HG02884 (cell line): ENCODE measurements around the gene SEMA3A.

Experiments used
- ATAC-seq: cut with Tn5 transposase; IDR thresholded peaks from one replicate; pipeline ENCODE4 v1.9.1; 2021; ENCODE audit warnings: mild to moderate bottlenecking, moderate library complexity; ENCODE audit not compliant: unreplicated experiment

SEMA3A gene

DNA sequence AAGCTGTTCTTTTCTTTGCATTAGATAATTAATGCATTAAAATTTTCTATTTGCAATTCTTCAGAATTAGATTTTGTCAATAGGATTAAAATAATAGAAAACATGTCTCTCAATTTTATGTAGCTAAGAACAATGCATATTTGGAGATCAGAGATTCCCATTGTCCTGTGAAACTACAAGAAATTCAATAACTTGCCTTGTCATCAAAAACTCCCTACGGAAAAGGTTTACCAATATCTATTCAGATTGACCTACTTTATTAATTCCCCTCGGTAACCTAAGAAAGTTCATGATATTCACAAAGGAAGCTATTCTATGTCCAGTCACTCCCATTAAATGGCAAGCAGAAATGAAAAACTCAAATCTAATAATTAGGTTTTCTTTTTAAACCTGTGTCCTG lies 172.6 kb downstream of the SEMA3A start:
- no peak for ATAC-seq

DNA sequence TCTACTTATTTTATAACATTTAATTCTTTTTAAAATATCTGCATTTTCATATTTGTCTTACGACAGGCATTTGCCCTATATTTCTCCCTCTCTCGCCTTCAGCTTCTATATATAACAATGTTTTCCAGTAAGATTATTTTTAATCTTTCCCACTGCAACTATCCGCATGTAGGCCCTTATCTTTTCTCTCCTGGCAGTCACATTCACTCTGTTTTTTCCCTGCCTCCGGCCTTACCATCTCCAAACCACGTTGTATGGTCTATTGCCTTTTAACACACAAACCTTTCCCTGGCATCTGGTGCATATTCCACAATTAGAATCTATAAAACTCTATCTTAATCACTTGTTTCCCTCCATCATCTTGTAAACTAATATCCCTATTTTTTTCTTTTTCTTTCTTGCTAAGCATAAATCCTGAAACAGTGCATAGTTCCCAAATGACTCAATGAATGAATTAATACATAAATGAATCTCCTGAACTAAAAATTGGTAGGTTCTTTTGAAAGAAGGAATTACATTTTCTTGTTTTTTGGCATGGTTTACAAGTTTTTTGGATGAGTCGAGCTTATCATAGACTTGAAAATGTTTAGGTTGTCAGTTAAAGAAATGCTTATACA lies 173.2 kb downstream of the SEMA3A start:
- ATAC-seq, result no peak

DNA sequence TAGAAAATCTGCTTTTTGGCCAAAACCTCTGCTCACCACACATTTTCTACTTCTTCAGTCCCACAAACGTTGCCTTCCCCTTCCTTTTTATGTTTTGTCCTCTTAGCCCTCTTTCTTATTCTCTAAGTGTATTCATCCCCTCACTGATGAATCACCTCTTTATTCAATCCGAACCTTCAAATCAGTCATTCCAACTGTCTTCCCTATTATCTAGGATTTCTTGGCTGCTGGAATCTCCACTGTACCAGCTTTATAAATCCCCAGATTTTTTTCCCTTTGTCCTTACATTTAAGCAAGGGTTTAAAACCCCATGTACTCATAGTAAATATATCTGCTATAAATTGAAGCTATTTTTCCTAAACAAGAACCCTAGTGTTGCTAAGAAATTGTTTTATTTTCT lies 176.9 kb downstream of the SEMA3A start:
- ATAC-seq, result no peak

DNA sequence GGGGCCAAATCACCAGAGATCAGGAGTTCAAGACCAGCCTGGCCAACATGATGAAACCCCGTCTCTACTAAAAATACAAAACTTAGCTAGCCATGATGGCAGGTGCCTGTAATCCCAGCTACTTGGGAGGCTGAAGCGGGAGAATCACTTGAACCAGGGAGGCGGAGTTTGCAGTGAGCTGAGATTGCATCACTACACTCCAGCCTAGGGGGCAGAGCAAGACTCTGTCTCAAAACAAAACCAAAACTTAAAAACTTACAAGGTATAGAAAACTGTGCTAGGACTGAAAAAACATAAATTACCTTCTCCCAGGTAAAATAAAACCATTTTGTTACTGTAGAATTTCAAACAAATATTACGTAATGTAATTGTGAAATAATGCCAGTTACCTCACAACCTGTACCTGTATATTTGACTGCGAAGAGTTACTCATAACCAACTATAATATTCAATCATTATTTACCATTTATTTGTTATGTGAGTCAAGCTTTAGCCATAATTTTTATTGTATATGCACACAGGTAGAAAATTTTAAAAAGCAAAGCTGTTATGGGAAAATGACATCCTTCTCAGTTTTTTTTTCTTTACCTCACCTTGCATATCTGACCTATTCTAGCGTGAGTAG lies 180.9 kb downstream of the SEMA3A start:
- ATAC-seq, result no peak

DNA sequence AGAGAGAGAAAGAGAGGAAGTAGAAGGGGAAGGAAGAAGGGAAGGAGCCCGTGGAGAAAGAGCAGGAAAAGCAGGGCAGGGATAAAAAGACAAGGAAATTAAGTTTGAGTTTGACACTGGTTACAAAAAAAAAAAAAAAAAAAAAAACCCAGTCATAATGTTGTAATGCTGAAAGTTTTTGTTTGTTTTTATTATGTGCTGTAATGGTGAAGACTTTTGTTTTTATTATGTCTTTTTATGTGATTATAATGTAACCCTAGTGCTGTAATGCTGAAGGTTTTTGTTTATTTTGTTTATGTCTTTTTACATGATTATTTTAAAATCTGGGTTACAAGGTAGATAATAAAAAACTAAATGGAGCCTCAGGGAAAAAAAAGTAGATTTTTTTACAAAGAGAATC lies 184.8 kb downstream of the SEMA3A start:
- no peak for ATAC-seq

DNA sequence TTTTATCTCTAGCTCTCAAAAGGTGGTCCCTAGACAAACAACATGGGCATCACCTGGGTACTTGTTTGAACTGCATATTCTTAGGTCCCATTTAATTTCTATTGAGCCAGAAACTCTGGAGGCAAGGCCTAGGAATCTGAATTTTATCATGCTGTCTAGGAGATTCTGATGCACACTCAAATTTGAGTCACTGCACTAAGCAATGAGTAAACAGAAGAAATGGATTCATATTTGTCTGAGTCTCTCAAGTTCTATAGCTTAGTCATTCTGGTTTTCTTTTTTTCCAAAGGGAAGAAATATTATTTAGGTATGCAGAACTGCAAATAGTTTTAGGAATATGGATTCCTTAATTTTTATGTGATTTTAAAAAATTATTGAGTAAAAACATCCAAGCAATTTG lies 185.5 kb downstream of the SEMA3A start:
- no peak for ATAC-seq

DNA sequence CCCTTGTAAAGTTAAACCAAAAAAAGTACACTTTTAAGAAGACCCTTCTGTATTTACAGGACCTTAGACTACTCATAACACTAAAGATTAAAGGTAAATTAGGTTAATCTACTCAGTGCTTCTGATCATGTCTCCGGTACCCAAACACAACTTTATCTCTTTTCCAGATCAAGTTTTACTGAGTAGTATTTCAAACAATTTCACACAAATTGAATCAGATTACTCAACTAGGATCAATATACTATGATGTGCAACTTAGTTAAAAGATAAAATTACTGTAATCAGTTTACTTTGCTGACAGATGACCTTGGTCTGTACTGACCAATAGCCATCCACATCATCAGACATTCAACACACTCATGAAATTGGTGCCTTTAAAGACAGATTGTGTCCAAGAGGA lies 191.4 kb downstream of the SEMA3A start:
- ATAC-seq, result no peak

DNA sequence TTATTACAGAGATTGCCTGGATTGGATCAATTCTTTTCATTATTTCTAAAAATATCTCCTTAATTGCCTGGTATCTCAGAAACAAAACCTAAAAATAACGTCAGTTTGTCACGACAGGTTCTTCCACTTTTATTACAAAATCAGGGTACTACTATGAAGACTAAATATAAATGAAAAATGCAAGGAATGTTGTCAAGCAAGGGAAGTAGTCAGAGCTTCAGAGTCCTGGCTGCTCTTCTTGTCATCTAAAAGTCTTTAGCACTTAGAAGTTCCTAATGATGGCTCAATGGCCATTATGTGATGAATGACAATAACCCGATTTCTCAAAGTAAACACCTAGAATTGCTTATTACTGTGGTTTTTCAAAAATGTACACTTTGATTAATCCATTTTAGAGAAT lies 192.2 kb downstream of the SEMA3A start:
- no peak for ATAC-seq

DNA sequence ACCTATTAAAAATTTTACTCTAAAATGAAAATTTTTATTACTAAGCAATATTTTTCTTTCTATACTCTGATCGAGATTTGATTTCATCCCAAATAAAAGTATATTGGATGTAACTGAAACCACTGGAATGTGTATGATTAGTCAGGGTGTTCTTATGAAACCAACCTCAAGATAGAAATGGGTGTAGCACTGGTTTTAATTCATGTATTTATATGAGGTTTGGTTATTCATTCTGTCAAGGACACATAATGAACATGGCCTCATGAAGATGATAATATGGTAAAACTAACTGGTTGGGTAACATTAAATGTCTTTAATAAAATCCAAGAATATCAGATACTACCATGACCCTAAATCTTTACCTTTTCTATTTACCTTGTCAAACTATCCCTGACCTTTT lies 197.7 kb downstream of the SEMA3A start:
- ATAC-seq, result no peak

DNA sequence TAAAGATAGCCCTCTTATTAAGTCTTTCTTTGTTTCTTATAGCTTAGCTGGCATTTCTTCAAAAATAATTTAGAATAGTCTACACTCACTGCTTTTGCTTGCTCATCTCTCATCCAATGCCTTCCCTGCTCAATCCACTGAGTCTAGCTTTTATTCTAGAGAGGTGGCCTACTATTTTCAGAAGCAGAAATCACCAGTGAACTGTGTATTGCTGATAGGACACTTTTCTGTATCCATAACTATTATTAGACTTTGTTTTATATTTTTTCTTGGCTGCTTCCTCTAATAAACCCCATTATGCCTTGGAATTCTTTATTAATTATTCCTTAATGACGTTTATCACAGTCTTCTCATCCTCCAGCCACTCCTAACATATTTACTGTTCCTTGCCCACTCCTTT lies 206.8 kb downstream of the SEMA3A start:
- no peak for ATAC-seq

DNA sequence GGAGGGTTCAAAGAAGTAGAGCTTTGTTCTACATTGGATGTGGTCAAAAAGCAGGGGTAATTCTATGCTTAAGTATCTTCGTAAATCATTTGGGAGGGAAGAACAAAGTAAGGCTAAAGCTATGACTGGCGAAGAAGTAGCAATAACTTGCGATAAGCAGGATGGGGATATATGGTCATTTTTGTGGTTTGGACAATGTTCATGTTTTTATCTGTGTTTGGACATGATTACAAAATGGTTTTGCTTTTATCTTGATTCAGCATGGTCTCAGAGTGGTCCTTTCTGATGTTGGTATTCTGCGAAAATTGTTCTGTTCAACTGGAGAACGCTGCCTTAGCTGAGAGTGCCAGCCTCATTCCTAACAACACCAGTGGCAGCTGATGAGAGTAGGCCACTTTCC lies 208.8 kb downstream of the SEMA3A start:
- ATAC-seq, result no peak

DNA sequence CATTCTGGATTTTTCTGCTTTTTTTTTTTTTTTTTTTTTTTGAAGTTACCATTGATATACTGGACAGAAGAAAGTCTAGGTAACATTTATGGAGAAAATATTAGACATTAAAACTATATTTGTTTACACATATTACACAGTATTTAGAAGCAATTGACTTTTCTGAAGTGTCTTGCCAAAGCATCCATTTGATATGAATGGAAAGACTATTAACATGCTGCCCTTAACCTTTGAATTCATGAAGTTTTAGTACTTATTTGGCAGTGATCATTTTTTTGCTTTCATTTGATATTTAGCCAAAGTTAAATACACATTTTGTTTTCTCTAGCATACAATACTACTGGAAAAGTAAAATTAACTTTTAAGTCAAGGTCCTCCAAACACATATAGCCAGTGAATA lies 210.0 kb downstream of the SEMA3A start:
- ATAC-seq, result no peak

DNA sequence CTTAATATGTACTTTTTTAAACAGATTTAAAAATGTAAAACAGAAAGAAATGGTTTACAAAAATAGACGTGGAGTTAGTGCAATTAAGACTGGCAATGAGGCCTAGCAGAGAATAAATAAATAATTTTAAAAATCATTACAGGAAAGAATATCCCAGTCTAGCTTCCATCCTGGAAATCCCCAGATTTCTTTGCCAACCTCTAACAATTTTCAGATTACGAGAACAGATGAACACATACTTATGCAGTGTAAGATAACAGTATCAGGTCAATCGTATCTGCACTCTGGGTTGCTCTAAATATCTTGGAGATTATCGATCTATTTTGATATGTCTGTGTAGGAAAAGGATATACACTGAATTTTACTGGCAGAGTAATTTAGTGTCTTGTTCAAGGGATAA lies 210.5 kb downstream of the SEMA3A start:
- no peak for ATAC-seq

DNA sequence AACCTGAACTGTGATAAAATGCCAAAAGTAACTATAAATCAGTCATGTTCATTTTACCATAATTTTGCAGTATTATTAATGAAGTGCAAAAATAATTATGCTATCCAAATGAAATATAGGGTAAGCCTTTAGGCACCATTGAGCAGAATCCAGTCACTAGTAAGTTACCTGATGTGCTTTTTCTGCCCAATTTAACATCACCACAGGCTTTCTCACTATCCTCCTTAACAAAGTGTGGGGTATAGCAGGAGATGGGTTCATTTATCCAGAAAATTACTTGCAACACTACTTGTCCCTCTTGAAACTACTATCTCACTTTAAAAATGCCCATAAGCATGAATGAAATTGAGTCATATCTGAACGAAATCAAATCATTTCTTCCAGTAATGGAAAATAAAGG lies 211.0 kb downstream of the SEMA3A start:
- ATAC-seq, result no peak

DNA sequence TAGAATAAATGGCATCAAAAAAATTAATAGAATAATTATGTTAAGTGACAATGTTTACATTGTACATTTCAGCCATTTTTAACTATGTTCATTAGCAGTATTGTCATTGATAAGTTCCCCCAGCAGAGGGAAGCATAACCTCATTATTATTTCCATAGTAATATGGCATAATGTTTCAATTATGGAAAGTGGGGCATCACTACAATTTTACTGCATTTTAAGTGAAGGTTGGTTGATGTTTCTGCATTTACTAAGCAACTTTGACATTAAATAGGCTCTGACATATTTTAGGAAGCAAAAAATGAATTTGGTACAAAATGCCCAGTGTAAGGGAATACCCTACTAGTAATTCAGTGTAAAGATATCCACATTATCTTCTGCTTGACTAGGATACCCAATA lies 218.3 kb downstream of the SEMA3A start:
- peak; percentile 94 for ATAC-seq

DNA sequence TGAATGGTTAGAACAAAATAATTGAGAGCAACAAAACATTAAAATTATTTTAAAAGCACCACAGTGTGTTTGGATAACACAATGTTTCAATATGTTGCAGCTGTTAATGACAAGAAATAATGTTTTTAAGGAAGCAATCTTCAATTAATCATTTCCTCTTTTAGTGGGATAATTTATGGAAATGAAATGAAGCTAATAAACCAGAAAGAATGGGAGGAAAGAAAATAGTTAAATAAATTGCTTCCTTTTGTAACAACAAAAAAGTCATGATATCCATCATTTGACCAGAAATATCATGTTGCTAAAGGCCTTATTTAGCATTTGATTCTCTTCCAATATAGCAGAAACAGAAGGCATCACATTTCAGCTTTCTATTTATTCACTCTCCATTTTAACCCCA lies 224.5 kb downstream of the SEMA3A start:
- no peak for ATAC-seq

DNA sequence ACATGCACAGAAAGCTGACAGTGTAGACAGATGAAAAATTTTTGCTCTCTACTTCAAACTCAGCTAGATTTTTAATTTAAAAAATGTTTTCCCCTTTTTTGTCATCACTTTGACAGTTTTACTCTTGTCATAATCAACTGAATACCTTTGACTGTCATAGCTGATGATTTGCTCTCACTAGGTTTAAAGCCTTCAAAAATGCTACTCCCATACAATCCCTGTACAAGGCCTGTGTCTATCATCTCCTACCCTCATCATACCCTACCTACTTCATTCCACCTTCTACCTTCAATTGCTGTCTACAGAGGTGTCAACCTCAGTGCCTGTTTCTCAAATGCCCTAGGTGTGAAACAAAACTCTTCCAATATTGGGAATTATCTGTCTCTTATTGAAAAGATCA lies 230.3 kb downstream of the SEMA3A start:
- ATAC-seq, result no peak

DNA sequence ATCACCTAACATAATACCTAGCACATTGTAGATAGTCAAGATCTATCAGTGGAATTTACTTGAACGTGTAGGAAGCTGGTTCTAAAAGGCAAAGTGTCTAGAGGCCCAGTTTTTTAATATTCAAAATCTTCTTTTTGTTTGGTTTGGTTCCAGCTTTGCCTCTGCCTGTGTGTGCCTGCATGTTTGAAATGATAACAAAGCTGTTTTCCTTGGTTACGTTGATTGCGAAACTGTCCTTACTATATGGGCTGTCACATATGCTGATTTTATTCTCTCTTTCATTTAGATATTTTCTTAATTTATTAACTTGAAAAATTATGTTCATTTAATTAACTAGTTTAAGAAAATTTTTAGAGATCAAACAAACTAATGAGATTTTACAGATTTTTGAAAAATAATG lies 237.3 kb downstream of the SEMA3A start:
- no peak for ATAC-seq

DNA sequence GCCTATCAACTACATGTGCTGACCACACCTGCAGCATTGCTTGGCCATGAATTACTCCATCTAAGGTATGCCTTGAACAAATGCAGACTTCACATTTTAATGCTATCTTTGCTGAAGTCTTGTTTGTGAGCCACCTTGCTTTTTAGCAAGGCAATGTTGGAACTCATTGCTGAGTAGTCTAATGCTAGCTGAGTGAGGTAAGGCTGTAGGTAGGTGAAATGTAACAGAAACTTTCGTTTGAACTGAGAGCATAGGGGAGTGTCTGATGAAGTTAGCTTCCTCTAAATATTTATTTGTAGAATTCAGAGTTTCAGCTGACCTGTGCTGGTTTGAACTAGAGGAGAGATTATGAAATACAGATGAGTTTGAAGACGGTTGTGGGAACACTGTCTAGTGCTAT lies 238.5 kb downstream of the SEMA3A start:
- no peak for ATAC-seq

DNA sequence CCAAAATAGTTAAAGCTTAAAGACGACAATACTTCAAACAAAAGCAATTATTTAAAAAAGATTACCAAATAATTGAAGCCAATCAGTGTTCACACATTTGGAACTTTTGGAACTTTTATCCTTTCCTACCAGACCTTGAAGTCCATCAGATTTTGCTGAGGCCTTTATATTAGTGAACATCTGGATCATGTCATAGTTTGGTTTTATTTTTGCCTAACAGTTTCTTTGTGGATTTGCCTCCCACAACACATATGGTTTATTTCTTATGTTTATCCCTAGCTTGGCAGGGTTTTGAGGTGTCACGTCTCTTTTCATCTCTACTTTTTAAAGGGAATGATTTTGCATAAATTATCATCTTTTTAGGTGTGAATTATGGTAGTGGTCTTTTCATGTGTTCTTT lies 242.4 kb downstream of the SEMA3A start:
- ATAC-seq, result no peak

DNA sequence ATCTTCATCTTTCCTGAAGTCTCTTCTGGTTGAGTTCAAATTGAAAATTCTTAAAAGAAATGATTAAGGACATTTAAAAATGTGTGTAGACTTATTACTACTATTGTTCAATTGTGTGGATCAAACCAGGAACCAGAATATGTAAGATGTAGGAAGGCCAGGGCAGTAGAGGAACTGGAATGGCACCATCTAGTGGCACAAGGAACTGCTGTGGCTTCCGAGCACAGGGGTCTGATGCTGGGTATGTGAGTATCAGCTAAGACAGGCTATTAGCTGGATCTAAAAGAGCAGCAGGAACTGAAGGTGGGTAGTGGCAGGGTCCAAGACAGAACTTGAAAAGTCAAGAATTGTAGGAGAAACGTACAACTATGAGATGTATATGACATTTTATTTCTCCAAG lies 247.3 kb downstream of the SEMA3A start:
- ATAC-seq, result peak; percentile 65

DNA sequence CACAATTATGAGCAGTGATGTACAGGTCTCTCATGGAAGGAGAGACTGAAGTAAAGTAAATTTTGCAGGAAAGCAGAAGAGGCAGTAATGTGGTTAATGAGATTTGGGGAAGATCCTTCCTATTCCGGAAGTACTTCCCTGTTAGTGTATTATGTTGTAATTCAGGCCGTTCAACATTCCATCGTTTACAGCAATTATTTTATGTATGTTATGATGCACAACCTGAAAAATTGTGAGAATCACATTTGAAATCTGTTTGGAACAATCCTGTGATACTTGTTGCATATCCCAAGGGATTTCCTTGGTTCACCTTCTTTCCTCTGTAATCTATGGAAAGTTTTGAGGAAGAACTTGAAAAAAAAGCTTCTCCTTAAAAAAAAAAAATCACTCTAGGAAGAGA lies 247.8 kb downstream of the SEMA3A start:
- ATAC-seq, result no peak

DNA sequence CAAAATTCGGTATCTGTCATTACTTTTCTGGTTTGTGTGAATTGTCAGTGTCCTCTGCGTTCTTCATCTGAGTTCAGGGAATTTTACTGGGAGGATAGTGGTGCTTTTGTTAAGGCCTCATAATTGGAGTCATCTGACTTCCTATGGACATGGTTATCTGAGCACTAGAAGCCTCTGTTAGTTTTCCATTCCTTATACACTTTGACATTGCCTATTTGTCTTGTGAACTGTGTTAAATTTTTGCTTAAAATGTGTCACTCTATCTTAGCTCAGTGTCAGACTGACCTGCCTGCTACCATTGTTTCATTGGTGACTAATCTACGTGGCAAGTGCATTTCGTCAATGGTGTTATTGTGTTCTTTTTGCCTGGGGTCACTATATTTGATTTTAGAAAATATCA lies 253.3 kb downstream of the SEMA3A start:
- no peak for ATAC-seq
